ENCODE results near the gene PCDHA7.
"Not testable (repeated sequence)": the region's sequence is repeated elsewhere in the genome, so short reads cannot be mapped to it uniquely, and the experiment has no call there.

The PCDHA7 gene

DNA sequence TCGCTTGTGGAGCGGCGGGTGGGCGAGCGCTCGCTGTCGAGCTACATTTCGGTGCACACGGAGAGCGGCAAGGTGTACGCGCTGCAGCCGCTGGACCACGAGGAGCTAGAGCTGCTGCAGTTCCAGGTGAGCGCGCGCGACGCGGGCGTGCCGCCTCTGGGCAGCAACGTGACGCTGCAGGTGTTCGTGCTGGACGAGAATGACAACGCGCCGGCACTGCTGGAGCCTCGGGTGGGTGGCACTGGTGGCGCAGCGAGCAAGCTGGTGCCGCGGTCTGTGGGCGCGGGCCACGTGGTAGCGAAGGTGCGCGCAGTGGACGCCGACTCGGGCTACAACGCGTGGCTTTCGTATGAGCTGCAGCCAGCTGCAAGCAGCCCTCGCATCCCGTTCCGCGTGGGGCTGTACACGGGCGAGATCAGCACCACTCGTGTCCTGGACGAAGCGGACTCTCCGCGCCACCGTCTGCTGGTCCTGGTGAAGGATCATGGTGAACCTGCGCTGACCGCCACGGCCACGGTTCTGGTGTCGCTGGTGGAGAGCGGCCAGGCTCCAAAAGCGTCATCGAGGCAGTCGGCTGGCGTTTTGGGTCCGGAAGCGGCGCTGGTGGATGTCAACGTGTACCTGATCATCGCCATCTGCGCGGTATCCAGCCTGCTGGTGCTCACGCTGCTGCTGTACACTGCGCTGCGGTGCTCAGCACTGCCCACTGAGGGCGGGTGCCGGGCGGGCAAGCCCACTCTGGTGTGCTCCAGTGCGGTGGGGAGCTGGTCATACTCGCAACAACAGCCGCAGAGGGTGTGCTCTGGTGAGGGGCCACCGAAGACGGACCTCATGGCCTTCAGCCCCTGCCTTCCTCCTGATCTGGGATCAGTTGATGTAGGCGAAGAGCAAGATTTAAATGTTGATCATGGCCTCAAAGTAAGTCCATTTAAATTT is 9.0 kb downstream of the PCDHA7 start:
- TF ChIP-seq, protein P1, sequence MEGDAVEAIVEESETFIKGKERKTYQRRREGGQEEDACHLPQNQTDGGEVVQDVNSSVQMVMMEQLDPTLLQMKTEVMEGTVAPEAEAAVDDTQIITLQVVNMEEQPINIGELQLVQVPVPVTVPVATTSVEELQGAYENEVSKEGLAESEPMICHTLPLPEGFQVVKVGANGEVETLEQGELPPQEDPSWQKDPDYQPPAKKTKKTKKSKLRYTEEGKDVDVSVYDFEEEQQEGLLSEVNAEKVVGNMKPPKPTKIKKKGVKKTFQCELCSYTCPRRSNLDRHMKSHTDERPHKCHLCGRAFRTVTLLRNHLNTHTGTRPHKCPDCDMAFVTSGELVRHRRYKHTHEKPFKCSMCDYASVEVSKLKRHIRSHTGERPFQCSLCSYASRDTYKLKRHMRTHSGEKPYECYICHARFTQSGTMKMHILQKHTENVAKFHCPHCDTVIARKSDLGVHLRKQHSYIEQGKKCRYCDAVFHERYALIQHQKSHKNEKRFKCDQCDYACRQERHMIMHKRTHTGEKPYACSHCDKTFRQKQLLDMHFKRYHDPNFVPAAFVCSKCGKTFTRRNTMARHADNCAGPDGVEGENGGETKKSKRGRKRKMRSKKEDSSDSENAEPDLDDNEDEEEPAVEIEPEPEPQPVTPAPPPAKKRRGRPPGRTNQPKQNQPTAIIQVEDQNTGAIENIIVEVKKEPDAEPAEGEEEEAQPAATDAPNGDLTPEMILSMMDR (IDR thresholded peaks at IDR 0.05; ENCODE audit: control extremely low read depth, extremely low read depth, low read depth, missing control alignments) = no peak
- no peak for DNase-seq (ENCODE audit: extremely low spot score)
- ChIA-PET POLR2A (no interaction called here), CTCF (no interaction called here)

DNA sequence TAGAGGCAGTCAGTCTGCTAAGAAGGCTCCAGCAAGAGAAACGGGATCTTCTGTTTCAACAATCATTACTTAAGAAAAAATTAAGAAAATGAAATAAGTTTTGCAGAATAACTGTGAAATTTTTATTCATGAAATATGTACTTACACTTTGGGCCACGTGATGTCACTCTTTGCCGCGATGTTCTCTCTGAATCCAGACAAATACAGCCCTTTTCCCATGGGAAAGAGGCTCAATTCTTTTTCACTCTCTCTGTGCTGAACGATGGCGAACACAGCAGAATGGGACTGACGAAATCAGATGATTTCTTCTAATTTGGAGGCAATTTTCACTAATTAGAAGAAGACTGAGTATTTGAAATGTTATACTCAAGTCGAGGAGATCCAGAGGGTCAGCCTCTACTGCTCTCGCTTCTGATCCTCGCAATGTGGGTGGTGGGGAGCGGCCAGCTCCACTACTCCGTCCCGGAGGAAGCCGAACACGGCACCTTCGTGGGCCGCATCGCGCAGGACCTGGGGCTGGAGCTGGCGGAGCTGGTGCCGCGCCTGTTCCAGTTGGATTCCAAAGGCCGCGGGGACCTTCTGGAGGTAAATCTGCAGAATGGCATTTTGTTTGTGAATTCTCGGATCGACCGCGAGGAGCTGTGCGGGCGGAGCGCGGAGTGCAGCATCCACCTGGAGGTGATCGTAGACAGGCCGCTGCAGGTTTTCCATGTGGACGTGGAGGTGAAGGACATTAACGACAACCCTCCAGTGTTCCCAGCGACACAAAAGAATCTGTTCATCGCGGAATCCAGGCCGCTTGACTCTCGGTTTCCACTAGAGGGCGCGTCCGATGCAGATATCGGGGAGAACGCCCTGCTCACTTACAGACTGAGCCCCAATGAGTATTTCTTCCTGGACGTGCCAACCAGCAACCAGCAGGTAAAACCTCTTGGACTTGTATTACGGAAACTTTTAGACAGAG is 14.4 kb downstream of the PCDHA7 start, which contains the start of gene PCDHA9:
PCDHA9 (plus strand) TSS at position 244 of the 964 bp plus-strand sequence; CDS start at position 358, 114 bp downstream.
- DNase-seq (ENCODE audit: extremely low spot score); CTCF ChIA-PET; POLR2A ChIA-PET: not testable (repeated sequence)

DNA sequence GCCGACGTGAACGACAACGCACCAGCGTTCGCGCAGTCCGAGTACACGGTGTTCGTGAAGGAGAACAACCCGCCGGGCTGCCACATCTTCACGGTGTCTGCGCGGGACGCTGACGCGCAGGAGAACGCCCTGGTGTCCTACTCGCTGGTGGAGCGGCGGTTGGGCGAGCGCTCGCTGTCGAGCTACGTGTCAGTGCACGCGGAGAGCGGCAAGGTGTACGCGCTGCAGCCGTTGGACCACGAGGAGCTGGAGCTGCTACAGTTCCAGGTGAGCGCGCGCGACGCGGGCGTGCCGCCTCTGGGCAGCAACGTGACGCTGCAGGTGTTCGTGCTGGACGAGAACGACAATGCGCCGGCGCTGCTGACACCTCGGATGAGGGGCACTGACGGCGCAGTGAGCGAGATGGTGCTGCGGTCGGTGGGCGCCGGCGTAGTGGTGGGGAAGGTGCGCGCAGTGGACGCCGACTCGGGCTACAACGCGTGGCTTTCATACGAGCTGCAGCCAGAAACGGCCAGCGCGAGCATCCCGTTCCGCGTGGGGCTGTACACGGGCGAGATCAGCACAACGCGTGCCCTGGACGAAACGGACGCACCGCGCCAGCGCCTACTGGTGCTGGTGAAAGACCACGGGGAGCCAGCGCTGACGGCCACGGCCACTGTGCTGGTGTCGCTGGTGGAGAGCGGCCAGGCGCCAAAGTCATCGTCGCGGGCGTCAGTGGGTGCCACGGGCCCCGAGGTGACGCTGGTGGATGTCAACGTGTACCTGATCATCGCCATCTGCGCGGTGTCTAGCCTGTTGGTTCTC is 16.0 kb downstream of the PCDHA7 start:
- CTCF ChIA-PET, POLR2A ChIA-PET: not testable (repeated sequence)

DNA sequence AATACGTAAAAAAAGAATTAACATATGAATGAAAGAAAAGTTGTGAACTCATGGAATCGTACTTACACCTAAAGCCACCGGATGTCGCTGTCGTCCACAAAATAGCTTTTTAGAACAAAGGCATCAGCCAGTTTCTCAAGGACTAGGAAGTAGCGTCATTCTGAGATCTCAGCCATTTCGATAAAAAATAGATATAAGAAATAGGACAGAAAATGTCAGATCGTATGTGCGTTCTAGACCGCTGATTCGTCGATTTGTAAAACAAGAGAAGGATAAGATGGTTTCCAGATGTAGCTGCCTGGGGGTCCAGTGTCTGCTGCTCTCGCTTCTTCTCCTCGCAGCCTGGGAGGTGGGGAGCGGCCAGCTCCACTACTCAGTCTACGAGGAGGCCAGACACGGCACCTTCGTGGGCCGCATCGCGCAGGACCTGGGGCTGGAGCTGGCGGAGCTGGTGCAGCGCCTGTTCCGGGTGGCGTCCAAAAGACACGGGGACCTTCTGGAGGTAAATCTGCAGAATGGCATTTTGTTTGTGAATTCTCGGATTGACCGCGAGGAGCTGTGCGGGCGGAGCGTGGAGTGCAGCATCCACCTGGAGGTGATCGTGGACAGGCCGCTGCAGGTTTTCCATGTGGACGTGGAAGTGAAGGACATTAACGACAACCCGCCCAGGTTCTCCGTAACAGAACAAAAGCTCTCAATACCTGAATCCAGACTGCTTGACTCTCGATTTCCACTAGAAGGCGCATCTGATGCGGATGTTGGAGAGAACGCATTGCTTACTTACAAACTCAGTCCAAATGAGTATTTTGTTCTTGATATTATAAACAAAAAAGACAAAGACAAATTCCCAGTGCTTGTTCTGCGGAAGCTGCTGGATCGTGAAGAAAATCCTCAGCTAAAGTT is 22.0 kb downstream of the PCDHA7 start, which contains the start of gene PCDHA10:
PCDHA10 (plus strand) TSS at position 126 of the 903 bp plus-strand sequence; CDS start at position 278, 152 bp downstream.
- DNase-seq (ENCODE audit: extremely low spot score) = no peak
- TF ChIP-seq, protein P1 (IDR thresholded peaks at IDR 0.05; ENCODE audit: control extremely low read depth, extremely low read depth, low read depth, missing control alignments) = no peak
- POLR2A ChIA-PET = no interaction called here
- CTCF ChIA-PET = no interaction called here

More for the DNA sequence above, 16.0 kb downstream of the PCDHA7 start:
- not testable (repeated sequence) for DNase-seq (ENCODE audit: extremely low spot score)

DNA sequence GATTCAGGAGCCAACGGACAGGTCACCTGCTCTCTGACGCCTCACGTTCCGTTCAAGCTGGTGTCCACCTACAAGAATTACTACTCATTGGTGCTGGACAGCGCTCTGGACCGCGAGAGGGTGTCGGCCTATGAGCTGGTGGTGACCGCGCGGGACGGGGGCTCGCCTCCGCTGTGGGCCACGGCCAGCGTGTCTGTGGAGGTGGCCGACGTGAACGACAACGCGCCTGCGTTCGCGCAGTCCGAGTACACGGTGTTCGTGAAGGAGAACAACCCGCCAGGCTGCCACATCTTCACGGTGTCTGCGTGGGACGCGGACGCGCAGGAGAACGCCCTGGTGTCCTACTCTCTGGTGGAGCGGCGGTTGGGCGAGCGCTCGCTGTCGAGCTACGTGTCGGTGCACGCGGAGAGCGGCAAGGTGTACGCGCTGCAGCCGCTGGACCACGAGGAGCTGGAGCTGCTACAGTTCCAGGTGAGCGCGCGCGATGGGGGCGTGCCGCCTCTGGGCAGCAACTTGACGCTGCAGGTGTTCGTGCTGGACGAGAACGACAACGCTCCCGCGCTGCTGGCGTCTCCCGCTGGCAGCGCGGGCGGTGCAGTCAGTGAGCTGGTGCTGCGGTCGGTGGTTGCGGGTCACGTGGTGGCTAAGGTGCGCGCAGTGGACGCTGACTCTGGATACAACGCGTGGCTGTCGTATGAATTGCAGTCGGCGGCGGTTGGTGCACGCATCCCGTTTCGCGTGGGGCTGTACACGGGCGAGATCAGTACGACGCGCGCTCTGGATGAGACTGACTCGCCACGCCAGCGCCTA is 23.3 kb downstream of the PCDHA7 start:
- ChIA-PET POLR2A (no interaction called here), CTCF (no interaction called here)
- TF ChIP-seq, protein P1 (IDR thresholded peaks at IDR 0.05; ENCODE audit: control extremely low read depth, extremely low read depth, low read depth, missing control alignments) = no peak
- no peak for DNase-seq (ENCODE audit: extremely low spot score)

DNA sequence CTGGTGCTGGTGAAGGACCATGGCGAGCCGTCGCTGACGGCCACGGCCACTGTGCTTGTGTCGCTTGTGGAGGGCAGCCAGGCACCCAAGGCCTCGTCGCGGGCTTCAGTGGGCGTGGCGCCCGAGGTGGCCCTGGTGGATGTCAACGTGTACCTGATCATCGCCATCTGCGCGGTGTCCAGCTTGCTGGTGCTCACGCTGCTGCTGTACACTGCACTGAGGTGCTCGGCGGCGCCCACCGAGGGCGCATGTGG is 23.8 kb downstream of the PCDHA7 start:
- POLR2A ChIA-PET = no interaction called here
- TF ChIP-seq, protein P1 (IDR thresholded peaks at IDR 0.05; ENCODE audit: control extremely low read depth, extremely low read depth, low read depth, missing control alignments) = no peak
- CTCF ChIA-PET = no interaction called here
- no peak for DNase-seq (ENCODE audit: extremely low spot score)

All from GM10248 (cell line).